GM19463 (cell line): ENCODE data around the gene PGGHG.

Experiments used
- ATAC-seq: cut with Tn5 transposase; IDR thresholded peaks from one replicate; pipeline ENCODE4 v1.9.1; 2021; ENCODE audit warnings: mild to moderate bottlenecking, moderate library complexity; ENCODE audit not compliant: unreplicated experiment

The PGGHG gene

DNA sequence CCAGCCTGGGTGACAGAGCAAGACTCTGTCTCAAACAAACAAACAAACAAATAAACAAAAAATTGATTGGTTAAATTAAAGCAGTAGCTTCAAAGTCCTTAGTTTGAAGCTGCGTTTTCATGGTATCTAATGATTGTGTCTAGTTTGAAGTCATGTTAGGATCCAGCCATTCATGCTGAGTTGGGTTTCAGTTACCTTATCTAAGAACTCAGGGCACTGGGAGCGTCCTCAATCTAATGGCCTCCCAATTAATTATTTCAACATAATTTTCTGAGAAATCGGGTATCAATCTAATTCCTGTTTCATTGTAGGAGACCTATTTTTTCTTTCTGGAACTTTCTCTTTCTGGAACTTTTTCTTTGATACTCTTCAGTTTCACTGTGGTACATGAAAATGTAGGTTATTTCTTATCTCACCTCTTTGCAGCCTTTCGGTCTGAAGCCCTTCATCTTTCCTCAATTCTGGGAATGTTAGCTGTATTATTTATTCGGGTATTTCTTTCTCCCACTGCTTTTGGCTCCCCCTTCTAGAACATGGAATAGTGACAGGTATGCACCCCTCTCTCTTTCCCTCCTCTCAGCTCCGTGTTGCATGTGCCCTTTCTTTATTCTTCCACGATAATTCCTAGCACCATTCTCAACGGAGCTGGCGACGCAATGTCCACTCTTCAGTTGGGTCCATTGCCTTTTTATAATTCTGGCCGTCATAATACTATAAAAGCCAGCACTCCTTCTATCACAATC lies 56.1 kb downstream of the PGGHG start:
- ATAC-seq, result no peak
